ENCODE results near the gene COG8. TPM values are rescaled to one million over a fixed set of nuclear protein-coding genes. Genes with fewer than 3 reads are reported as not detected.

COG8 gene
- total and polyA plus RNA-seq, 9 of the 15 experiments (the other 6 are each of a cell fraction or from before 2014, with no cell fraction given) = 3.7 to 42.6 (median 30.1) TPM

DNA sequence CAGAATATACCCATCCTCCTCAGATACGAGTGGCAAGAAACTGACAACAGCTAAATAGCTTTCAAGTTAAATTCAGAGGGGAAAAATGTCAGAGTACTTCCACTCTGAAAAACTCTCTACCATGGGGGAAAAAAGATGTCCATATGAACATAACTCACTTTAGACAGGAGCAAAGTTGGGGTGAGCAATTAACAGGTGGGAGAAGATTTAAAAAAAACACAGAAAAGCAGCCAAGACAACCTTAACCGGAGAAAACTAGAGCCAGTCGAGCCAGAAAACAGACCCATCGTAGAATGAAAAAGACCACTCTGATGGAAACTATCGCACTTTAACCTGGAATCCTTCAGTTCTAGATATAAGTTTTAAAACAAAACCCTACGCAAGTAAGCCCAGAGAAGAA, 45.6 kb upstream of the COG8 start (continued):
- TF ChIP-seq ZNF586 (CRISPR knock-in tag; conservative IDR thresholded peaks at IDR 0.05) (no peak), MEIS2 (IDR thresholded peaks at IDR 0.05; ENCODE audit: partially characterized antibody) (peak; percentile 2), MIER1 (IDR thresholded peaks at IDR 0.05; ENCODE audit: low read depth) (peak; percentile 32; the same call in 1 of the 2 replicates), LARP7 (IDR thresholded peaks at IDR 0.05) (peak; percentile 36; the same call in 1 of the 2 replicates), CHD1 (IDR thresholded peaks at IDR 0.05; ENCODE audit: low read length) (peak; percentile 16), ZNF347 (CRISPR knock-in tag; IDR thresholded peaks at IDR 0.05; ENCODE audit: low read depth) (no peak), ESRRA (IDR thresholded peaks at IDR 0.05; ENCODE audit: borderline replicate concordance, low read depth) (no peak)
- TF ChIP-seq, protein P1, sequence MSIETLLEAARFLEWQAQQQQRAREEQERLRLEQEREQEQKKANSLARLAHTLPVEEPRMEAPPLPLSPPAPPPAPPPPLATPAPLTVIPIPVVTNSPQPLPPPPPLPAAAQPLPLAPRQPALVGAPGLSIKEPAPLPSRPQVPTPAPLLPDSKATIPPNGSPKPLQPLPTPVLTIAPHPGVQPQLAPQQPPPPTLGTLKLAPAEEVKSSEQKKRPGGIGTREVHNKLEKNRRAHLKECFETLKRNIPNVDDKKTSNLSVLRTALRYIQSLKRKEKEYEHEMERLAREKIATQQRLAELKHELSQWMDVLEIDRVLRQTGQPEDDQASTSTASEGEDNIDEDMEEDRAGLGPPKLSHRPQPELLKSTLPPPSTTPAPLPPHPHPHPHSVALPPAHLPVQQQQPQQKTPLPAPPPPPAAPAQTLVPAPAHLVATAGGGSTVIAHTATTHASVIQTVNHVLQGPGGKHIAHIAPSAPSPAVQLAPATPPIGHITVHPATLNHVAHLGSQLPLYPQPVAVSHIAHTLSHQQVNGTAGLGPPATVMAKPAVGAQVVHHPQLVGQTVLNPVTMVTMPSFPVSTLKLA (conservative IDR thresholded peaks at IDR 0.05) = 0 out of 4 replicates have a peak, but pooled peaks of 1 of the 2 experiments have one; percentile 35

- Histone ChIP-seq H4K20me1 (replicated peaks; ENCODE audit: control insufficient read depth, insufficient read depth, low read length) (no peaks in the 10 kb centered on the region), H3K9ac (ENCODE audit: insufficient read depth in 1 of 2, low read depth in 2 of 2, low read length in 2 of 2) (no peak overlapping the region), H3K4me1 (replicated peaks in 1 of 2; ENCODE audit: control insufficient read depth in 2 of 2, insufficient read depth in 2 of 2, low read length in 2 of 2) (peaks cover 4 to 29% of the 10 kb centered on the region in 2 experiments; a peak in 4 of 5 replicates), H3K79me2 (ENCODE audit: control insufficient read depth, insufficient read depth, low read length) (peaks cover 52% of the 10 kb centered on the region), H3K27me3 (ENCODE audit: control insufficient read depth in 2 of 2, insufficient read depth in 2 of 2, low read length in 2 of 2) (no peaks in the 10 kb centered on the region), H3K27ac (ENCODE audit: extremely low read depth, low read depth, low read length) (peak overlapping the region; percentile 27; the same call in 1 of the 3 replicates), H3K36me3 (ENCODE audit: control insufficient read depth, insufficient read depth, low read length) (peaks cover 69% of the 10 kb centered on the region), H3K9me3 (replicated peaks; ENCODE audit: control insufficient read depth, insufficient read depth, low read depth, low read length) (no peaks in the 10 kb centered on the region), H3K4me2 (ENCODE audit: insufficient read depth, low read length) (peak overlapping the region; percentile 42; the same call in 1 of the 2 replicates), H3K4me3 (no peak overlapping the region), H3K9me1 (ENCODE audit: control insufficient read depth, insufficient read depth, low read length) (no peaks in the 10 kb centered on the region), H2AFZ (ENCODE audit: low read depth, low read length) (no peak overlapping the region)
- peak in 1 of 4 experiments; percentile 69 for DNase-seq (ENCODE audit: extremely low read depth in 1 of 4, low spot score in 3 of 4)
- FAIRE-seq = peak; percentile 82
- CTCF ChIA-PET (ENCODE audit: low intra/inter-chr PET ratio) = no interaction called here
- in situ Hi-C loops (cut with MboI) (no loop called here), intact Hi-C loops (cut with micrococcal nuclease) (loop anchor here (5.0 kb wide), 1 partner anchor 45 kb away; the partner anchor contains the start of genes COG8 and NIP7)
- POLR2A ChIA-PET = interaction anchor here (0.6 to 2.5 kb wide), 7 partner anchors 11 to 55 kb away, joined by 3 to 8 read pairs (median 4); partner anchors contain the start of gene PDF
- ATAC-seq = peak; percentile 3; the same call in 1 of the 3 replicates
- BruUV-seq (replicated peaks) = no TSS peak
- 74% methylated on average over 2 of the region's 2 CpGs for WGBS (ENCODE audit: insufficient coverage, low coverage, missing lambda C conversion rate)
- TF ChIP-seq RFX7 (CRISPR knock-in tag; IDR thresholded peaks at IDR 0.05) = no peak
- TF ChIP-seq TCF3 (CRISPR knock-in tag; IDR thresholded peaks at IDR 0.05) = peak; percentile 80
- TF ChIP-seq ZC3H8 (IDR thresholded peaks at IDR 0.05) = no peak
- TF ChIP-seq DPF2 (IDR thresholded peaks at IDR 0.05) = peak; percentile 47
- TF ChIP-seq ZNF76 (CRISPR knock-in tag; IDR thresholded peaks at IDR 0.05; ENCODE audit: borderline replicate concordance) = no peak
- TF ChIP-seq DMBX1 (CRISPR knock-in tag; IDR thresholded peaks at IDR 0.05; ENCODE audit: borderline replicate concordance) = 0 out of 2 replicates have a peak, but pooled peaks have one; percentile 18
- peak; percentile 47; the same call in 1 of the 2 replicates for TF ChIP-seq GATA2 (CRISPR knock-in tag; IDR thresholded peaks at IDR 0.05)
- peak; percentile 36 for TF ChIP-seq NCOR1 (IDR thresholded peaks at IDR 0.05)
- no peak for TF ChIP-seq ETS1 (conservative IDR thresholded peaks at IDR 0.05; ENCODE audit: control insufficient read depth, low read depth, low read length)
- TF ChIP-seq, protein P2, sequence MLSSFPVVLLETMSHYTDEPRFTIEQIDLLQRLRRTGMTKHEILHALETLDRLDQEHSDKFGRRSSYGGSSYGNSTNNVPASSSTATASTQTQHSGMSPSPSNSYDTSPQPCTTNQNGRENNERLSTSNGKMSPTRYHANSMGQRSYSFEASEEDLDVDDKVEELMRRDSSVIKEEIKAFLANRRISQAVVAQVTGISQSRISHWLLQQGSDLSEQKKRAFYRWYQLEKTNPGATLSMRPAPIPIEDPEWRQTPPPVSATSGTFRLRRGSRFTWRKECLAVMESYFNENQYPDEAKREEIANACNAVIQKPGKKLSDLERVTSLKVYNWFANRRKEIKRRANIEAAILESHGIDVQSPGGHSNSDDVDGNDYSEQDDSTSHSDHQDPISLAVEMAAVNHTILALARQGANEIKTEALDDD (IDR thresholded peaks at IDR 0.05) = 0 out of 2 replicates have a peak, but pooled peaks have one; percentile 31
Measured at GRCh38 chr16:69382421-69382820, 43.1 kb upstream of the COG8 start.

All from K562 (cell line).